GM12891 (cell line): ENCODE data around the gene TET3.

ENCODE experiments used
- POLR2A ChIP-seq: IDR thresholded peaks from 2 replicates; pipeline ENCODE4 v1.6.1; 2011; ENCODE audit warnings: low read depth, low read length, control low read depth
- POLR2AphosphoS5 ChIP-seq: IDR thresholded peaks from 2 replicates; pipeline ENCODE4 v1.6.1; 2011; ENCODE audit warnings: low read depth, low read length, control low read depth
- TAF1 ChIP-seq: IDR thresholded peaks from 2 replicates; pipeline ENCODE4 v1.6.1; 2011; ENCODE audit warnings: low read depth, low read length, control low read depth

- TF ChIP-seq POLR2A, result no peak
- no peak for TF ChIP-seq POLR2AphosphoS5
- TF ChIP-seq TAF1, result no peak
Observed at GRCh38 chr2:73993778-73994177, 9.1 kb downstream of the TET3 start.
